Endothelial cell of umbilical vein (primary cell): Measurements from ENCODE around the gene KCNH5. TPM values are rescaled to one million over a fixed set of nuclear protein-coding genes. Genes with fewer than 3 reads are reported as not detected.

Experiments used
- BruUV-seq: library from RNA; stranded (reverse); fragments of 400-500 nt; replicated peaks from 2 replicates; lab custom pipeline; 2021; lab: Mats Ljungman, UMichigan
- CTCF ChIA-PET: fragments of 300-600, 350-600 bp; sonication (Branson Sonifier 250); formaldehyde crosslinking; loops from one replicate; lab custom pipeline; 2021; ENCODE audit warnings: antibody characterized with exemption, inconsistent platforms; lab: Charles Lee
- POLR2A ChIA-PET: fragments of 300-600, 350-600 bp; sonication (Branson Sonifier 250); formaldehyde crosslinking; loops from one replicate; lab custom pipeline; 2021; ENCODE audit warnings: antibody characterized with exemption, inconsistent platforms; lab: Charles Lee
- DNase-seq: peaks from one replicate; pipeline ENCODE4 v3.0.0-alpha.2; 2011; ENCODE audit warnings: low read depth, low spot score
- FAIRE-seq: peaks from 2 replicates; lab custom pipeline; 2011; peaks lifted over from hg19 to GRCh38; lab: Jason Lieb, UNC
- H2AFZ ChIP-seq: 2 replicates; pipeline ENCODE4 v1.6.0; 2012; ENCODE audit warnings: low read depth, low read length, control low read depth, inconsistent platforms
- H3K27ac ChIP-seq: 2 replicates; pipeline ENCODE4 v1.5.1; 2011; ENCODE audit warnings: low read depth, mild to moderate bottlenecking, control low read depth, low read length, moderate library complexity; ENCODE audit not compliant: insufficient read depth
- H3K27me3 ChIP-seq, 2 experiments: 2 replicates each; pipeline versions ENCODE4 v1.6.0 to v1.6.1; 2011; ENCODE audit warnings: low read length in 2 of 2, mixed read lengths in 1 of 2; ENCODE audit not compliant: control insufficient read depth in 2 of 2, insufficient read depth in 2 of 2
- H3K36me3 ChIP-seq, 2 experiments: 2 replicates in 1 of 2; 3 replicates in 1 of 2; pipeline ENCODE4 v1.5.1; 2011; ENCODE audit warnings: low read length in 2 of 2, mild to moderate bottlenecking in 1 of 2, moderate library complexity in 1 of 2; ENCODE audit not compliant: control insufficient read depth in 2 of 2, insufficient read depth in 2 of 2; ENCODE audit errors: extremely low read depth in 1 of 2
- H3K4me1 ChIP-seq: 3 replicates; pipeline ENCODE4 v1.5.1; 2011; ENCODE audit warnings: mild to moderate bottlenecking, low read length; ENCODE audit not compliant: control insufficient read depth, insufficient read depth; ENCODE audit errors: extremely low read depth
- H3K4me2 ChIP-seq: 2 replicates; pipeline ENCODE4 v1.6.1; 2011; ENCODE audit warnings: low read length, control low read depth, mixed read lengths; ENCODE audit not compliant: insufficient read depth
- H3K4me3 ChIP-seq, 3 experiments: fragments of 200-600 bp in 1 of 3; sonication (generic), shearing (Covaris generic) in 1 of 3; replicated peaks in 1 of 3; 2 replicates each; pipeline ENCODE4 v1.5.1; 2011 to 2016; ENCODE audit warnings: control low read depth in 3 of 3, low read length in 3 of 3, mild to moderate bottlenecking in 2 of 3, inconsistent platforms in 1 of 3, low read depth in 1 of 3, moderate library complexity in 1 of 3; ENCODE audit not compliant: insufficient read depth in 1 of 3
- H3K79me2 ChIP-seq: 2 replicates; pipeline ENCODE4 v1.6.0; 2012; ENCODE audit warnings: low read length, inconsistent platforms; ENCODE audit not compliant: control insufficient read depth, insufficient read depth
- H3K9ac ChIP-seq: replicated peaks from 2 replicates; pipeline ENCODE3; 2011; ENCODE audit warnings: low read length, control low read depth; ENCODE audit not compliant: insufficient read depth; ENCODE audit errors: extremely low read depth
- H3K9me1 ChIP-seq: replicated peaks from 3 replicates; pipeline ENCODE4 v1.6.0; 2011; ENCODE audit warnings: mild to moderate bottlenecking, low read length; ENCODE audit not compliant: control insufficient read depth, insufficient read depth; ENCODE audit errors: extremely low read depth
- H3K9me3 ChIP-seq: replicated peaks from 2 replicates; pipeline ENCODE4 v1.5.1; 2012; ENCODE audit warnings: low read length, inconsistent platforms; ENCODE audit not compliant: control insufficient read depth, insufficient read depth
- H4K20me1 ChIP-seq: replicated peaks from 2 replicates; pipeline ENCODE3; 2011; ENCODE audit warnings: mild to moderate bottlenecking, low read length; ENCODE audit not compliant: control insufficient read depth, insufficient read depth; ENCODE audit errors: extremely low read depth
- EZH2 ChIP-seq: IDR thresholded peaks from 2 replicates; pipeline ENCODE4 v1.6.1; 2012; ENCODE audit warnings: borderline replicate concordance, low read depth, mild to moderate bottlenecking, moderate library complexity, low read length, inconsistent platforms; ENCODE audit not compliant: severe bottlenecking
- FOS ChIP-seq: IDR thresholded peaks from 2 replicates; pipeline ENCODE4 v1.6.1; 2011; ENCODE audit warnings: mild to moderate bottlenecking, low read length, moderate library complexity, borderline replicate concordance; ENCODE audit not compliant: insufficient read depth
- GATA2 ChIP-seq: IDR thresholded peaks from 2 replicates; pipeline ENCODE4 v1.7.0; 2011; ENCODE audit warnings: low read depth, mild to moderate bottlenecking, moderate library complexity, mixed read lengths, low read length; ENCODE audit not compliant: insufficient read length, insufficient read depth
- JUN ChIP-seq: IDR thresholded peaks from 2 replicates; pipeline ENCODE4 v1.6.1; 2011; ENCODE audit warnings: borderline replicate concordance, low read depth; ENCODE audit not compliant: insufficient read length, insufficient read depth
- MYC ChIP-seq: IDR thresholded peaks from one replicate; pipeline ENCODE4 v1.6.1; 2011; ENCODE audit warnings: mild to moderate bottlenecking, low read depth, low read length
- POLR2A ChIP-seq: IDR thresholded peaks from 2 replicates; pipeline ENCODE4 v1.6.1; 2012; ENCODE audit warnings: low read depth, mild to moderate bottlenecking, control low read depth, low read length
- POLR2AphosphoS5 ChIP-seq: IDR thresholded peaks from 2 replicates; pipeline ENCODE4 v1.6.1; 2012; ENCODE audit warnings: low read depth, mild to moderate bottlenecking, control low read depth, low read length, moderate library complexity; ENCODE audit not compliant: insufficient read depth
- dilution Hi-C: fragments of 300-500 bp; cut with MboI; formaldehyde crosslinking; loops from one replicate; pipeline ENCODE4 v1.15.0; 2019; ENCODE audit warnings: low sequenced_read_pairs; ENCODE audit not compliant: extremely low pct_ligation_motif_present
- intact Hi-C: fragments of 100-400 bp; cut with micrococcal nuclease; formaldehyde crosslinking; loops from one replicate; pipeline ENCODE4 v1.10.0; 2022
- polyA plus RNA-seq, 4 experiments: library from polyadenylated mRNA; depleted of rRNA in 3 of 4; stranded (reverse) in 3 of 4; unstranded in 1 of 4; fragments of >200 nt; gene quantifications; 2 replicates each; pipeline versions ENCODE4 v1.2.1 to v1.2.3, GENCODE V29; 2011 to 2012; ENCODE audit warnings: missing spikeins in 1 of 4
- total RNA-seq: library from RNA; stranded (reverse); gene quantifications from 2 replicates; pipeline ENCODE4 v1.2.3, GENCODE V29; 2021
- TF ChIP-seq, protein P1 (sequence below): IDR thresholded peaks from 2 replicates; pipeline ENCODE4 v1.6.1; 2011; ENCODE audit not compliant: insufficient read depth, insufficient read length
- TF ChIP-seq, protein P2 (sequence below), 2 donors: IDR thresholded peaks; 1 replicate in 1 of 2; 2 replicates in 1 of 2; pipeline ENCODE4 v1.5.1; 2011; ENCODE audit warnings: low read length in 2 of 2, mild to moderate bottlenecking in 2 of 2, moderate library complexity in 2 of 2, control low read depth in 1 of 2, inconsistent platforms in 1 of 2, low read depth in 1 of 2; ENCODE audit not compliant: insufficient read depth in 1 of 2; ENCODE audit errors: extremely low read depth in 1 of 2

KCNH5 gene
- total and polyA plus RNA-seq, 2 donors (not counting 3 experiments of a cell fraction or from before 2014, with no cell fraction given), result not detected

DNA sequence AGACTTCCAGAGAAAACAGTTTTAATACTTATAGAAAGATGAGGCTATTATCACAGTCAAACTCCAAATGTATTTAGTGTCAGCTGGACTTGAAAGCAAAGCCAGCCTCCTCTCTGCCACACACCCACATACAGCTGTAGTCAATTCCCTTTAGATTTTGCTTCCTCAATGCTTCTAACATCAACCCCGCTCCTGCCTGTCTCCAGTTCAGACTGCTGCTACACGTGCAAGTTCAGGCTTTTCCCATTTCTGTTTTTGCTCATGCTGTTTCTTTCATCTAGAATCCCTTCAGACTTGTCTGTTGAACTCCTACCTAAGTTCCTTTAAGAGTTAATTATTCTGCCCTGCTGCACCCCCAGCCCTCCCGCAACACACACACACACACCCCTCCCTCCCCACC, 380.0 kb downstream of the KCNH5 start:
- Histone ChIP-seq H3K79me2 (no peaks in the 10 kb centered on the region), H2AFZ (no peak overlapping the region), H3K27me3 (no peaks in the 10 kb centered on the region), H3K9me1 (no peaks in the 10 kb centered on the region), H3K4me1 (no peaks in the 10 kb centered on the region), H3K4me2 (no peak overlapping the region), H3K4me3 (no peak overlapping the region), H4K20me1 (no peaks in the 10 kb centered on the region), H3K9me3 (no peaks in the 10 kb centered on the region), H3K9ac (no peak overlapping the region), H3K36me3 (no peaks in the 10 kb centered on the region), H3K27ac (no peak overlapping the region)
- intact Hi-C loops, result no loop called here
- ChIA-PET CTCF (interaction anchor here (0.7 kb wide), 1 partner anchor 19 kb away, joined by 3 read pairs; no protein-coding TSS in a partner anchor), POLR2A (no interaction called here)
- BruUV-seq, result no TSS peak
- no peak for FAIRE-seq
- DNase-seq, result no peak
- dilution Hi-C loops, result no loop called here
- TF ChIP-seq MYC, result no peak
- no peak for TF ChIP-seq JUN
- TF ChIP-seq, protein P1, sequence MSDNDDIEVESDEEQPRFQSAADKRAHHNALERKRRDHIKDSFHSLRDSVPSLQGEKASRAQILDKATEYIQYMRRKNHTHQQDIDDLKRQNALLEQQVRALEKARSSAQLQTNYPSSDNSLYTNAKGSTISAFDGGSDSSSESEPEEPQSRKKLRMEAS, result no peak
- no peak for TF ChIP-seq EZH2
- no peak for TF ChIP-seq FOS
- no peak for TF ChIP-seq GATA2
- TF ChIP-seq POLR2A, result no peak
- no peak for TF ChIP-seq POLR2AphosphoS5
- TF ChIP-seq, protein P2, sequence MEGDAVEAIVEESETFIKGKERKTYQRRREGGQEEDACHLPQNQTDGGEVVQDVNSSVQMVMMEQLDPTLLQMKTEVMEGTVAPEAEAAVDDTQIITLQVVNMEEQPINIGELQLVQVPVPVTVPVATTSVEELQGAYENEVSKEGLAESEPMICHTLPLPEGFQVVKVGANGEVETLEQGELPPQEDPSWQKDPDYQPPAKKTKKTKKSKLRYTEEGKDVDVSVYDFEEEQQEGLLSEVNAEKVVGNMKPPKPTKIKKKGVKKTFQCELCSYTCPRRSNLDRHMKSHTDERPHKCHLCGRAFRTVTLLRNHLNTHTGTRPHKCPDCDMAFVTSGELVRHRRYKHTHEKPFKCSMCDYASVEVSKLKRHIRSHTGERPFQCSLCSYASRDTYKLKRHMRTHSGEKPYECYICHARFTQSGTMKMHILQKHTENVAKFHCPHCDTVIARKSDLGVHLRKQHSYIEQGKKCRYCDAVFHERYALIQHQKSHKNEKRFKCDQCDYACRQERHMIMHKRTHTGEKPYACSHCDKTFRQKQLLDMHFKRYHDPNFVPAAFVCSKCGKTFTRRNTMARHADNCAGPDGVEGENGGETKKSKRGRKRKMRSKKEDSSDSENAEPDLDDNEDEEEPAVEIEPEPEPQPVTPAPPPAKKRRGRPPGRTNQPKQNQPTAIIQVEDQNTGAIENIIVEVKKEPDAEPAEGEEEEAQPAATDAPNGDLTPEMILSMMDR (IDR thresholded peaks at IDR 0.05; ENCODE audit: extremely low read depth in 1 of 2, insufficient read depth in 1 of 2, low read depth in 1 of 2, low read length in 2 of 2), result no peak
